BJ (cell line): ENCODE data around the gene ITGB3. TPM values are rescaled to one million over a fixed set of nuclear protein-coding genes. Genes with fewer than 3 reads are reported as not detected.

Experiments used
- CTCF ChIA-PET: fragments of 350-600 bp; formaldehyde crosslinking; extraction: SDS; loops from one replicate; lab custom pipeline; 2021; ENCODE audit warnings: antibody characterized with exemption, inconsistent platforms; lab: Yijun Ruan, JAX
- POLR2A ChIA-PET: fragments of 300-600 bp; sonication (Branson Sonifier 250); formaldehyde crosslinking; extraction: SDS; loops from one replicate; lab custom pipeline; 2021; ENCODE audit warnings: antibody characterized with exemption; lab: Charles Lee
- DNase-seq: peaks from one replicate; pipeline ENCODE4 v3.0.0-alpha.2; 2011; ENCODE audit warnings: low read depth
- H3K27me3 ChIP-seq: 2 replicates; pipeline ENCODE4 v1.6.0; 2011; ENCODE audit warnings: low read length; ENCODE audit not compliant: control insufficient read depth, insufficient read depth
- H3K36me3 ChIP-seq: 2 replicates; pipeline ENCODE4 v1.5.1; 2011; ENCODE audit warnings: low read length; ENCODE audit not compliant: control insufficient read depth, insufficient read depth
- H3K4me3 ChIP-seq: 2 replicates; pipeline ENCODE4 v1.5.1; 2011; ENCODE audit warnings: low read depth, mild to moderate bottlenecking, control low read depth, low read length
- CTCF ChIP-seq: IDR thresholded peaks from 2 replicates; pipeline ENCODE4 v1.5.1; 2011; ENCODE audit warnings: low read depth, mild to moderate bottlenecking, control low read depth, inconsistent platforms, low read length, moderate library complexity; ENCODE audit not compliant: insufficient read depth
- polyA minus RNA-seq: library from RNA; depleted of rRNA, polyadenylated mRNA; stranded (reverse); fragments of >200 nt; gene quantifications from 2 replicates; pipeline ENCODE4 v1.2.3, GENCODE V29; 2011; rRNA and poly(A)+ RNA removed
- polyA plus RNA-seq: library from polyadenylated mRNA; depleted of rRNA; stranded (reverse); fragments of >200 nt; gene quantifications from 2 replicates; pipeline ENCODE4 v1.2.3, GENCODE V29; 2011; rRNA removed

The ITGB3 gene
- polyA plus RNA-seq: 5.4 and 6.3 TPM in 2 replicates
- 7.6 and 8.8 TPM in 2 replicates for polyA minus RNA-seq

- peak; percentile 45 for TF ChIP-seq CTCF
- DNase-seq: no peak
- POLR2A ChIA-PET: no interaction called here
- Histone ChIP-seq H3K36me3 (no peaks in the 10 kb centered on the region), H3K4me3 (peak within 1 kb of the TSS; percentile 72), H3K27me3 (no peaks in the 10 kb centered on the region)
- CTCF ChIA-PET: interaction anchor here (0.7 to 2.1 kb wide), 5 partner anchors 10 to 63 kb away, joined by 3 to 7 read pairs (median 4); no protein-coding TSS in a partner anchor
Measured at GRCh38 chr17:47253541-47254402, at the start of gene ITGB3. ITGB3 (plus strand) TSS chr17:47253827; CDS start chr17:47253862, 35 bp downstream.

DNA sequence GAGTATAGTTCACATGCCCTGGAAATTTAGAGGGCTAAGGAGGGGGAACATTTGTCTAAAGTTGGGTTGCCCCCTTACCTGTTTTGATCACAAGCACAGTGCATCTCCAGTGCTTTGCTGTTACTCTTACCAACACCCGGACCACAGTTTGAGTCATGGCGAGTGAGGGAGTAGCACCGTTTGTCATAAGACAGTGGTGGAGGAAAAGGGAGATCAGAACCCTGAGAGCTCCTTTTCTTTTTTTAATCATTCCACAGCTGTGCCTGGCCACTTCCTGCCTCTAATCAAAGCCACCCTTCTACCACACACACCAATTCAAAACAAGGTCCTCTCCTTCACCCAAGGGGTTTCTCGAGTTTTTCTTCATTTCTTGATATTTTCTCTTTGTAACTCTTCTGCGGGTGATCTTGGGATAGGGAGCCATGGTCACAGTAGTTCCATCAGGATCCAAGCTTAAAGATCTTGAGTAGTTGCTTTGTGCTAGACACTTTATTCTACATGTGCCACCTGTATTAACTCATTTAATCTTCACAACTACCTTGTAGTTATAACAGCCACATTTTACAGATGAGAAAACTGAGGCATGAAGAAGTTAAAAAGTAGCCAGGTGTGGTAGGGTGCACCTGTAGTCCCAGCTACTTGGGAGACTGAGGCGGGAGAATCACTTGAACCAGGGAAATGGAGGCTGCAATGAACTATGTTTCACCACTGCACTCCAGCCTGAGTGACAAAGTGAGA is 49.5 kb upstream of the ITGB3 start:
- ChIA-PET CTCF (interaction anchor here (0.9 to 1.6 kb wide), 3 partner anchors 14 to 111 kb away, joined by 3 to 6 read pairs (median 4); no protein-coding TSS in a partner anchor), POLR2A (no interaction called here)
- DNase-seq: no peak
- no peak overlapping the region for H3K4me3 ChIP-seq
- no peak for TF ChIP-seq CTCF
- H3K27me3 ChIP-seq: no peaks in the 10 kb centered on the region
- no peaks in the 10 kb centered on the region for H3K36me3 ChIP-seq

DNA sequence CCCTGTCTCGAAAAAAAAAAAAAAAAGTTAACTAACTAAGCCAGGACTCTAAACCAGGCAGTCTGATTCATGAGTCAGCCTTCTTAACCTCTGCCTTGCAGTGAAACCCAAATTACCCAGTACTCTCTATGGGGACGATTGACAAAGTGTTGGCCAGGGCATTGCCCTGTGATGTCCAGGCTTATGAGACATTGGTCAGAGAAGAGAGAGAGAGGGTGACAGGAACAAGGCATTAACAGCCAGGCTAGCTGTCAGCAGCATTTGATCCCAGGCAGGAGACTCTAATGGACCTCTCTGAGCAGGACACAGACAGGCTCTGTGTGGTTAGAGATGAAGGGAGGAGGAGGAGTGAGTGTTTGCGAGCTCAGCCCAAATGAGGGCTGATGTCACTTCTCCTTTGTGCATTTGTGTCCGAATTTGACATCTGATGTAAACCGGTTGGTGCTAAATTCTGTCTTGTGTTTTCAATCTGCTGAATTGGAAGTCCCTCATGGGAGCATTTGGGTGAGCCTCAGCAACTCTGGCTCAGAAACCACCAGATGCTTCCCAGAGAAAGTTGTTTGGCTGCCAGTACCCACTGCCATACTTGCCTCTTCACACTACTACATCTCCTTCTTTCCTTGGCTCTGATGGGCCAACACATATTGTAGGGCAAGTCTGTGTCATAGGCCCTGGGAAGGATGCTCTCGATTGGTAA is 48.8 kb upstream of the ITGB3 start:
- Histone ChIP-seq H3K27me3 (no peaks in the 10 kb centered on the region), H3K4me3 (no peak overlapping the region), H3K36me3 (no peaks in the 10 kb centered on the region)
- DNase-seq: no peak
- CTCF ChIA-PET: interaction anchor here (0.8 to 1.6 kb wide), 3 partner anchors 10 to 111 kb away, joined by 3 to 6 read pairs (median 3); no protein-coding TSS in a partner anchor
- POLR2A ChIA-PET: no interaction called here
- TF ChIP-seq CTCF: no peak

DNA sequence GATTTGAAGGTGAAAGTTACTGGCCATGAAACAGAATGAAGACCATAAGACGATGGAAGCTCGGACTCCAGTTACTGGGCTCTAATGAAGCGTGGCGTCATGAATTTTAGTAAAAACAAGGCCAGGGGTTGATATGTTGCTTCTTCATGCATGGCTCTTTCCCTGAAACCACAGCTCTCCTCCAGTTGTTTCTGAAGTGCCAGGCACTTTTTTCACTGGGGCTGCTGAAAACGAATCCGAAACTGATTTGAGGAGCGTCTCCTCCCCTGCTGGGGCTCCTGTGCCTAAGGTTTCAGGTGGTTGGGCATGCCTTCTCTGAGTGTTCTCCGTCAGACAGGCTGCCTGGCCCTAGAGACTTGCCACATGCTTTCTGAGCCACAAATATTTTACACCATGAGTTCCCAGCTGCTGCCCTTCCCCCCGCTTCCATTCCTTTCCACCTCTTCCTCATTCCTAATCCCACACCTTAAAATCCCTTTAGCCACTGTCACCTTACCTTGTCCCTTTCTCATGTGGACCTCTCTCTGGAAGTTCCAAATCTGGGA is 48.1 kb upstream of the ITGB3 start:
- ChIA-PET POLR2A (no interaction called here), CTCF (interaction anchor here (0.8 to 1.6 kb wide), 3 partner anchors 11 to 110 kb away, joined by 3 to 6 read pairs (median 3); no protein-coding TSS in a partner anchor)
- Histone ChIP-seq H3K4me3 (no peak overlapping the region), H3K27me3 (no peaks in the 10 kb centered on the region), H3K36me3 (no peaks in the 10 kb centered on the region)
- no peak for TF ChIP-seq CTCF
- DNase-seq: peak; percentile 55
